AG09319 (cell line): Measurements from ENCODE around the gene TNFSF15.
A peak's percentile ranks its signal among the peaks of the same experiment; 100 is the strongest.

ENCODE experiments used
- DNase-seq: peaks from one replicate; pipeline ENCODE4 v3.0.0-alpha.2; 2010; ENCODE audit warnings: low read depth; ENCODE audit errors: extremely low read depth
- CTCF ChIP-seq: IDR thresholded peaks from 2 replicates; pipeline ENCODE4 v1.5.1; 2011; ENCODE audit warnings: low read depth, mild to moderate bottlenecking, inconsistent platforms, low read length, moderate library complexity

The TNFSF15 gene

GRCh38 chr9:114805670-114806525 lies at the start of gene TNFSF15:
Gene TNFSF15 (minus strand): TSS chr9:114806039. CDS start chr9:114806012, 27 bp downstream.
- TF ChIP-seq CTCF, result no peak
- DNase-seq, result no peak

DNA sequence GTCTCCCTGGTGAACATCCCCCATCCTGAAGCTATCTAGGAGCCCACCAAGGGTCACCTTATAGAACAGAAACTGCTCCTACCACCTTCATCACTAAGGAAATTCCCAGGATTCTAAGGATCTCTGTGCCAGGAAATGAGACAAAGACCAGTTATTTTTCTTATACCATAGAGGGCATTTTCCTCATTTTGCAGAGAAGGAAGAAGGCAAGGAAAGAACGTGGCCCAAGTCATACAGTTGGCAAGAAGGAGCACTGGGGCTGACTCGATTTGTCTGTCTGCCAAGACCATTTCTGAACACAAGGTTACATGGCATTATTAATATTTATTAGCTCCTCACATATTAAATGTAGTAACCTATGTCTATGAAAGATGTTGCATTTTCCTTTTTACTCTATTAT lies 49.6 kb upstream of the TNFSF15 start:
- no peak for TF ChIP-seq CTCF

GRCh38 chr9:114854736-114855355 lies 49.0 kb upstream of the TNFSF15 start:
- no peak for TF ChIP-seq CTCF
- DNase-seq, result no peak

More for the DNA sequence above, 49.6 kb upstream of the TNFSF15 start:
- no peak for DNase-seq

DNA sequence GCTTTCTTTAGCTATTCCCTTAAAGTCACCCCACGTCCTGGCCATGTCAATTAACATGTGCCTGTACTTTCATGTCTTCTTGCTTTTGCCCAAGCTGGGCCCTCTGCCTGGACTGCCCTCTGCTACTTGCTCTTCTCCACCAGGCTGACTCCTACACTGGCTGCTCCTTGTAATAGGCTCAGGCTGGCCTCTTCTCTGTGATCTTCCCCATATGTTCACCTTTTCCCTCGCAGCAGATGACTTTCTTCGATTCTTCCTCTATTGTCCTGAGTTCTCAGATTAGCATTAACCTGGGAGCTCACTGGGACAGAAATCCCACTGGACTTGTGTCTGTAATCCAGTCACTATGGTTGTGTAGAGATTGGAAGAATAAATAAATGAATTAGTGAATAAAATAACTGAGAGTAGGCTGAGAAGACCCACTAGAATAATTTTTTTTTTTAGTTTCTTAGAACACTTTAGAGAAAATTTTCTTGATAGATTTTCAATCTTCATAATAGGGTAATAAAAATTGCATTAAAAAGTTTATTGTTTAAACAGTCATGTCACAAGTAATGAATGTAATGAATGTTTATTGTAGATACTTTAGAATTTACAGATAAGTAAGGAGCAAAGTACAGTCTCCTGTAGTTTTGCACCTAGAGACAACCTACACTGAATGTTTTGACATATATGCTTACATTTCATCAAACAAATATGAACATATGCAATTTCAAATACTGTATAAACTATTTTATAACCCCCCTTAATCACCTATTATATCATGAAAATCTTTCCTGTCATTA lies 47.4 kb upstream of the TNFSF15 start:
- no peak for DNase-seq
- no peak for TF ChIP-seq CTCF

GRCh38 chr9:114852050-114852594 lies 46.3 kb upstream of the TNFSF15 start:
- no peak for TF ChIP-seq CTCF
- DNase-seq, result peak; percentile 63

DNA sequence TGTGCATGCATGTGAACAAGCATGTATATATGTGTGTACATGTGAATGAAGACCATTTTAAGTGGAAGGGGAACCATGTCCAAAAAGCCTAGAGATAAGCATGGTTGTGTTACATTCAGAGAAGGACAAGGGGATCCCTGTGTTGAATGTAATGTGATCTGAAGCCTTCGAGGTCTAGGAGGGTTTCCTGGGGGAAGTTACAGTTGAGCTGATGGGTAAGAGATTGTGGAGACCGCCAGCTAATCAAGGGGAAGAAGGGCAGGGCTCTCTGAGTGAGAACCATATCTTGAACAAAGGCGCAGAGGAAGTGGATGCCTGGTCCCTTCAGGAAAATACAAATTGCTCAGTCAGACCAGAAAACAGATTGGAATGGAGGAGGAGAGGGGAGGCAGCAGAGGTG lies 45.5 kb upstream of the TNFSF15 start:
- TF ChIP-seq CTCF, result no peak
- no peak for DNase-seq

DNA sequence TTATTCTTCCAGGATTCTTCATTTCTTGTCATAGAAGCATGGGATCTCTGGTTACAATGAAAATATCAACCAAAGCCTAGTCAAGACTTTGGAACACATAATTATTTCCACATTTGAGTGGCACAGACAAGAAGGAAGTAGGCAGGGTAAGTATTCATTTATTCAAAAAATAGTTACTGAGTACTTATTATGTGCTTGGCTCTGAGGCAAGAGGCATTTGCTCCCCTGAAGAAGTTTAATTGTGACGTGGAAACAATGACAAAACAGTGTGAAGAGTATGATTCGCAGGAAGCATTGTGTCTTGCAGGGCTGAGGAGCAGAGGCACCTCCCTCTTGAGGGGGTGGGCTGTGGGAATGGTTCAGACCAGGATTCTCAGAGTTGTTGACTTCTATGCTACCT lies 45.0 kb upstream of the TNFSF15 start:
- no peak for TF ChIP-seq CTCF

More for the DNA sequence above, 45.0 kb upstream of the TNFSF15 start:
- no peak for DNase-seq
